ENCODE data around the gene CRIP2. TPM values are rescaled to one million over a fixed set of nuclear protein-coding genes. Genes with fewer than 3 reads are reported as not detected.

Gene CRIP2
- total and polyA plus RNA-seq, 2 of the 13 experiments (the other 11 are each of a cell fraction or from before 2014, with no cell fraction given), result 31.6 to 37.9 TPM

GRCh38 chr14:105473677-105474482 is 741 bp upstream of the CRIP2 start (continued):
- TF ChIP-seq PAXIP1 (CRISPR knock-in tag; conservative IDR thresholded peaks at IDR 0.05), result no peak
- peak; percentile 52 for TF ChIP-seq SKI (IDR thresholded peaks at IDR 0.05; ENCODE audit: partially characterized antibody)

GRCh38 chr14:105475269-105476096 is 862 bp downstream of the CRIP2 start:
- ATAC-seq (peak; percentile 25), FAIRE-seq (no peak), DNase-seq (ENCODE audit: low spot score) (no peak)
- H2AFZ ChIP-seq (ENCODE audit: low read length), result no peak overlapping the region
- H3K4me3 ChIP-seq (replicated peaks in 1 of 3; ENCODE audit: insufficient read depth in 1 of 3, low read depth in 2 of 3, low read length in 3 of 3), result peak overlapping the region; percentile 71 to 83 (median 81)
- H3K4me2 ChIP-seq (ENCODE audit: low read depth, low read length), result peak overlapping the region; percentile 99
- in situ Hi-C loops (cut with HindIII; ENCODE audit: extremely low pct_ligation_motif_present, low pct_unique_long_range_greater_than_20kb) (no loop called here), intact Hi-C loops (cut with micrococcal nuclease; ENCODE audit: unreplicated experiment) (loop anchor here (2.0 kb wide), 1 partner anchor 13 kb away; no protein-coding TSS in a partner anchor)
- H3K27ac ChIP-seq (ENCODE audit: extremely low read length, insufficient read depth, low read length), result peak overlapping the region; percentile 82
- H3K27me3 ChIP-seq (ENCODE audit: control insufficient read depth in 1 of 2, insufficient read depth in 2 of 2, low read length in 2 of 2), result peaks cover 0 to 4% of the 10 kb centered on the region in 2 experiments; a peak in 2 of 5 replicates
- WGBS (ENCODE audit: low lambda C conversion rate), result 0% methylated on average over 1 of the region's 48 CpGs
- peaks cover 34% of the 10 kb centered on the region for H3K4me1 ChIP-seq (ENCODE audit: insufficient read depth, low read length)
- no peaks in the 10 kb centered on the region for H3K36me3 ChIP-seq (replicated peaks in 1 of 2; ENCODE audit: control insufficient read depth in 1 of 2, insufficient read depth in 2 of 2, low read length in 2 of 2)
- BruUV-seq (replicated peaks), result no TSS peak
- no peaks in the 10 kb centered on the region for H3K9me3 ChIP-seq (ENCODE audit: low read length)
- H3K79me2 ChIP-seq (ENCODE audit: insufficient read depth, low read length), result no peaks in the 10 kb centered on the region
- H4K20me1 ChIP-seq (ENCODE audit: insufficient read depth, low read length), result 0 out of 2 replicates have a peak, but pooled peaks cover 2% of the 10 kb centered on the region
- ChIA-PET CTCF (ENCODE audit: low intra/inter-chr PET ratio, low total read pairs) (no interaction called here), POLR2A (interaction anchor here (1.0 to 1.1 kb wide), 2 partner anchors 11 to 174 kb away, joined by 3 read pairs; partner anchors contain the start of genes BRF1 and CRIP1)
- H3K9ac ChIP-seq (ENCODE audit: insufficient read depth, low read depth, low read length), result peak overlapping the region; percentile 78
- peak; percentile 54; the same call in 1 of the 2 replicates for TF ChIP-seq NRL (CRISPR knock-in tag; IDR thresholded peaks at IDR 0.05; ENCODE audit: borderline replicate concordance)
- TF ChIP-seq AGO1 (IDR thresholded peaks at IDR 0.05; ENCODE audit: low read depth, low read length, poor library complexity, severe bottlenecking), result peak; percentile 48
- TF ChIP-seq ZNF772 (CRISPR knock-in tag; IDR thresholded peaks at IDR 0.05), result 0 out of 2 replicates have a peak, but pooled peaks have one; percentile 30
- 0 out of 2 replicates have a peak, but pooled peaks have one; percentile 18 for TF ChIP-seq ZNF230 (CRISPR knock-in tag; IDR thresholded peaks at IDR 0.05)
- 0 out of 2 replicates have a peak, but pooled peaks have one; percentile 32 for TF ChIP-seq ZNF512B (CRISPR knock-in tag; IDR thresholded peaks at IDR 0.05; ENCODE audit: borderline replicate concordance)
- peak; percentile 73; the same call in 1 of the 2 replicates for TF ChIP-seq ZNF343 (CRISPR knock-in tag; IDR thresholded peaks at IDR 0.05)
- 0 out of 2 replicates have a peak, but pooled peaks have one; percentile 17 for TF ChIP-seq SPEN (CRISPR knock-in tag; IDR thresholded peaks at IDR 0.05; ENCODE audit: low read depth)
- 0 out of 2 replicates have a peak, but pooled peaks have one; percentile 43 for TF ChIP-seq NR2F6 (IDR thresholded peaks at IDR 0.05)
- peak; percentile 65; the same call in 1 of the 2 replicates for TF ChIP-seq NR2F6 (CRISPR knock-in tag; IDR thresholded peaks at IDR 0.05)
- TF ChIP-seq HDAC1 (CRISPR knock-in tag; IDR thresholded peaks at IDR 0.05), result peak; percentile 55; the same call in 1 of the 2 replicates
- TF ChIP-seq KDM2A (CRISPR knock-in tag; IDR thresholded peaks at IDR 0.05; ENCODE audit: borderline replicate concordance, low read depth), result 0 out of 2 replicates have a peak, but pooled peaks have one; percentile 10

Data from HepG2 (cell line).